Right lung (tissue), 5 donors: ENCODE results near the gene MRPL10. TPM values are rescaled to one million over a fixed set of nuclear protein-coding genes. Genes with fewer than 3 reads are reported as not detected.
A peak's percentile ranks its signal among the peaks of the same experiment; 100 is the strongest.
"Not testable (repeated sequence)": the region's sequence is repeated elsewhere in the genome, so short reads cannot be mapped to it uniquely, and the experiment has no call there.

ENCODE experiments used
- DNase-seq, 2 donors: peaks; one replicate each; pipeline ENCODE4 v3.0.0-alpha.2; 2013
- polyA plus RNA-seq, 5 donors: library from polyadenylated mRNA; unstranded; fragments of 120-200 nt; gene quantifications; one replicate each; pipeline versions ENCODE4 v1.2.1 to v1.2.3, GENCODE V29; 2013; ENCODE audit warnings: inconsistent platforms in 1 of 5, low replicate concordance in 1 of 5; ENCODE audit not compliant: insufficient read length in 5 of 5, insufficient read depth in 1 of 5

Gene MRPL10
- polyA plus RNA-seq, 5 donors = 45.2 to 51.7 (median 49.0) TPM

DNA sequence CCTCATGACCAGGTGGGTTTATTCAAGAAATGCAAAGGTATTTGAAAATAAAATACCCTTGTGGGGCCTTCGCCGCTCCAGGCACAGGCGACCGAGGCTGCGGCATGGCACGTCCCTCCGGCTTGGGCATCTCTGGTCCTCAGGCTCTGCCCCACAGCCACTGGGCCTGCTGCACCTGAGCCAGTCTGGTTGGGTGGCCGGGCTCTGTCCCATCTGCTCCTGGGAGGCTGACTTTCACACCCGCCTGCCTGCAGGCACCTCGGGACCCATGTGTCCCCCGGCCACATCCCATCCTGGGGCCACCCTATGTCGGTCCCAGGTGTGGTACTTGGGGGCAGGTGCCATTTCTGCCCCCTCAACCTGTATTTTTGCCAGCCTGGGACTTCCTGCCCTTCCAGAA lies 30.7 kb downstream of the MRPL10 start:
- DNase-seq = no peak

- DNase-seq = no peak
Observed at GRCh38 chr17:47797797-47798196, 33.5 kb downstream of the MRPL10 start.

DNA sequence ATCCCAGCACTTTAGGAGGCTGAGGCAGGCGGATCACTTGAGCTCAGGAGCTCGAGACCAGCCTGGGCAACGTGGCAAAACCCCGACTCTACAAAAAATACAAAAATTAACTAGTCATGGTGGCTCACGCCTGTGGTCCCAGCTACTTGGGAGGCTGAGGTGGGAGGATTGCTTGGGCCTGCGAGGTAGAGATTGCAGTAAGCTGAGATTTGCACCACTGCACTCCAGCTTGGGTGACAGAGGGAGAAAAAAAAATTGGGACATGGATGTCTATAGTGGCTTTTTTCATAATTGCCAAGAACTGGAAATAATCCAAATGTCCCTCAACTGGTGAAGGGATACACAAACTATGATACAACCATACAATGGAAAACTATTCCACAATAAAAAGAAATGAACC lies 38.4 kb downstream of the MRPL10 start:
- no peak for DNase-seq

- DNase-seq = no peak
Observed at GRCh38 chr17:47792457-47792856, 38.9 kb downstream of the MRPL10 start.

DNA sequence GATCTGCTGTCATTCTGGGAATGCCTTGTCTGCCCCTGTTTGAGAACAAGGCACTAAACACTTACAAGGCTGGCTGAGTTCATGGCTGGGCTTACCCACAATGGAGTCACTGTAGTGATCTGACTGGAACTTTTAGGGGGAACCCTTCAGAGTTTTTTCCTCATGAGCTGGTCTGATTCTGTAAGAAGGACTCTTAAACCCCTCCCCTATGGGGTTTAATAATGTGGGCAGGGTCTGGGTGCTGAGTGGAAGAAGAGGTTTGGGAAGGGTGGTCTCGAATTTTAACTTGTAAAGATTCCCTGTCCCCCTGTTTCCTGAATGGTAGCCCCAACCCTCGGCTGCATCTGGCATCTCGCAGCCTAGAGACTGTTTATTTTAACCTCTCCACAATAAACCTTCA lies 40.3 kb downstream of the MRPL10 start:
- DNase-seq = no peak

DNA sequence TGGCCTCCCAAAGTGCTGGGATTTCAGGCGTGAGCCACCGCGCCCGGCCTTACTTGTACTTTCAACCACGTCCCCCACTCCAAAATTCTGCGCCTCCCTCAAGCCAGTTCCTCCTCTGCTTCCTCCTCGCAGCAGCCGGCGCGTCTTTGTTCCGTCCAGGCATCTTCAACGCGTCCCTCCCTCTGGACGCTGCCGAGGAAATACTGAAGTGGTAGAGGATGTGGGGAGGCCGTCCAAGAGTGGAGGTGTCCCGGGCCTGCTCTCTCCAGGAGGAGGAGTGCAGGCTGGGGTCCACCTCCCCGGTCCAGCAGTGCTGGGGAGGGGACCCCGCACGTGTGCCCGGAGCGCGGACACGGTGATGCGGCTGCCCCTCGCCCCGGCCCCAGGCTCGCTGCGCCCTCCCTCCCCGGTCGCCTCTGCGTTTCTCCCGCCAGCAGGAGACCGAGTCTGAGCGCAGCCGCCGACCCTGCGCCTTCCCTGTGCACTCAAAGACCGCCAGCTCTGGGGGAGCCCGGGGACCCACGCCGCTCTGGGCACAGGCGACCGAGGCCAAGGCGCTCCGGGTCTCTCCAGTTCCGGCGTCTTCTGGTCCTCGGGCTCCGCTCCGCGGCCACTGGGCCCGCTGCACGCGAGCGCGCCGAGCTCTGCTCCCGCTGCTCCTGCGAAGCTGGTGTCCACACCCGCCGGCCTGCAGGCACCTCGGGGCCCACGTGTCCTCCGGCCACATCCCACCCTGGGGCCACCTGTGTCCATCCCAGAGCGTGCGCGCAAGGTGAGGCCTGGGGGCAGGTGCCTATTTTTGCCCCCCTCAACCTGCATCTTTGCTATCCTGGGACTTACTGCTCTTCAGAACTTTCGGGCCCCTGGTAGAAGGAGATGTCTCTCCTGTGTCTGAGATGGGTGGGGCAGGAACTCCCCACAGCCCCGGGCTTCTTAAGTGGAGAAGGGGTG lies 41.5 kb downstream of the MRPL10 start:
- peak; percentile 18 to 23 for DNase-seq

GRCh38 chr17:47785538-47786123 lies 45.7 kb downstream of the MRPL10 start:
- DNase-seq = peak; percentile 14 to 33

DNA sequence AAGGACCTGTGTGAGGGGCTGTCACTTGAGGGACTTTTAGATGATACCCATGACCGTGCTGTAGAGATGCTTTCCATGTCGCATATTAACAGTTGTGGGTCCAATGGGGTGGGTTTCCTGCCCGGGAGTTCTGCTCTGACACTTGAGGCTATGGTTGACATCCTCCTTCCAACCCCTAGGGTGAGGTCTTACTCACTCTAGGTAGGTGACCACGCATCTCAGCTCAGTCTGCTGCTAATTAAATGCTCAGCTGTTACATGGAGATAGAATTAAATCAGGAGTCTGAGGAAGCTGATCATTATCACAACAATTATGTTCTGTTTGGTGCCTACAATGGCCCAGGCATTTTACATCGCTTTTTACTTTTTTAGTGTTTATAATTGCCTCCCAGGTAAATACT lies 49.9 kb downstream of the MRPL10 start:
- DNase-seq = no peak

GRCh38 chr17:47778184-47778635 lies 53.1 kb downstream of the MRPL10 start:
- no peak for DNase-seq

- DNase-seq = no peak
Observed at GRCh38 chr17:47776330-47777197, 54.8 kb downstream of the MRPL10 start.

DNA sequence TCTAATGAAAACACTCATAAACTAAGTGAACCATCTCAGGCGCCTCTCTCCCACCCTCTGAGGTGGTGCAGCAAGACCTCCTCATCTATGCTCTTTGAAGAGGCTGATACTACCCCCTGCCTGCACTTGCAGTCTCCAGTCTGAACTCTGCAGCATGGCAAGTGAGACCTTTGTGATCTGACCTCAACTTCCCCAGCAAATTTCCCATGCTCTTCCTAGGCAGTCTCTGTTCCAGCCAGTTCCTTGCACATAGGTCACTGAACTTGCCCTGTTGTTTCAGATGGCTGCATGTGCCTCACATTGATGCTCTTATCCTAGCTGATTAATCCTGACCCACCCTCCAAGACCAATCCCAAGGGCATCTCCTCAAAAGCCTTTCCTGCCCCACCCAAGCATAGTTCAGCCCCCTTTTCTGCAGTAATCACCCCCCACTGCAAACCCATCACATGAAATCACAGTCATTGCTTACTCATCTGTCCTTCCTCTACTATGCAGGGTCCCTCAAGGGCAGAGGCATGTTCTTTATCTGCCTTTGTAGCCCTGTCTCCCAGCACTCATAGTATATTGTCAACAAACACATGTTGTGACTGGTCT lies 56.3 kb downstream of the MRPL10 start:
- no peak for DNase-seq

DNA sequence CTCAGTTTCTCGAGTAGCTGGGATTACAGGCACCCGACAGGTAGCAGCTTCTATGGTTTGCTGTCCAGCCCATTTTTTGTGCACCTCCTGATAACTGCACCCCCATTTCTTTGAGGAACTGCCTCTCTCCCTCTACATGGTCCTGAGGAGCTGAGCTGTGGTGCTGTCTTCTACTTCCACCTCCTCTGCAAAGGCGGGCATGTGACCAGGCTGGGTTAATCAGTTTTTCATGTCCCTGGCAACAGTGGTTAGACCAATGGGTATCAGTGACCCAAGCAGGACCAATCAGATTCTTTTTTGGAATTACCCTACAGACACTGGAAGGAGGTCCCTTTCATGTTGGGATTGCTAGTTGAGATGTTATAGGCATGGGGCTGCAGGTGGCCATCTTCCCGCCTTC lies 57.0 kb downstream of the MRPL10 start:
- no peak for DNase-seq

DNA sequence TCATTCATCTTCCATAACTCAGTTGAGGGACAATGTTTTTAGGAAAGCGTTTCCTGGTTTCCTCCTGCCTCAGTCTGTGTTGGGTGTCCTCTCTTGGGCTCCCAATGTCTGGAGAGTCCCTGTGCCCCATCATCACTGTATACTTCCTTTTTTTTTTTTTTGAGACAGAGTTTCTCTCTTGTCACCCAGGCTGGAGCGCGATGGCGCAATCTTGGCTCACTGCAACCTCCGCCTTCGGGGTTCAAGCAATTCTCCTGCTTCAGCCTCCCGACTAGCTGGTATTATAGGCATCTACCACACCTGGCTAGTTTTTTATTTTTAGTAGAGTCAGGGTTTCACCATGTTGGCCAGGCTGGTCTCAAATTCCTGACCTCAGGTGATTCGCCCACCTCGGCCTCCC lies 57.7 kb downstream of the MRPL10 start:
- DNase-seq = not testable (repeated sequence)

Other genes with a start within 250 kb of the MRPL10 start
- gene KPNB1, start 181.6 kb downstream of the MRPL10 start, polyA plus RNA-seq = 100 to 1,000 TPM; 183 to 266 (median 224) TPM
- gene TBKBP1, start 137.4 kb downstream of the MRPL10 start, polyA plus RNA-seq = 10 to 100 TPM; 19.4 to 32.4 (median 29.4) TPM
- gene TBX21, start 98.3 kb downstream of the MRPL10 start, polyA plus RNA-seq = under 1 TPM; 0.09 to 0.64 (median 0.27) TPM
- 10 to 100 TPM; 12.1 to 21.8 (median 17.5) TPM for gene OSBPL7, start 9.7 kb downstream of the MRPL10 start, polyA plus RNA-seq
- gene LRRC46, start 129 bp upstream of the MRPL10 start, polyA plus RNA-seq = 10 to 100 TPM in 3 of 5 donors, 1 to 10 TPM in 2; 3.7 to 19.3 (median 12.8) TPM
- gene SCRN2, start 9.7 kb upstream of the MRPL10 start, polyA plus RNA-seq = 10 to 100 TPM; 32.5 to 52.4 (median 41.7) TPM
- 1 to 10 TPM; 3.5 to 6.3 (median 4.3) TPM for gene SP6, start 19.6 kb upstream of the MRPL10 start, polyA plus RNA-seq
- 10 to 100 TPM; 19.9 to 24.5 (median 21.0) TPM for gene SP2, start 64.7 kb upstream of the MRPL10 start, polyA plus RNA-seq
- 10 to 100 TPM in 3 of 5 donors, 1 to 10 TPM in 2; 9.2 to 13.3 (median 11.2) TPM for gene PNPO, start 110.0 kb upstream of the MRPL10 start, polyA plus RNA-seq
- 10 to 100 TPM; 31.5 to 44.8 (median 39.9) TPM for gene PRR15L, start 126.3 kb upstream of the MRPL10 start, polyA plus RNA-seq
- 100 to 1,000 TPM; 141 to 179 (median 149) TPM for gene CDK5RAP3, start 139.6 kb upstream of the MRPL10 start, polyA plus RNA-seq
- 10 to 100 TPM; 18.2 to 35.3 (median 23.4) TPM for gene COPZ2, start 206.3 kb upstream of the MRPL10 start, polyA plus RNA-seq
- 100 to 1,000 TPM; 102 to 127 (median 120) TPM for gene NFE2L1, start 216.8 kb upstream of the MRPL10 start, polyA plus RNA-seq